B cell (primary cell): Measurements from ENCODE around the gene OR4D2. TPM values are rescaled to one million over a fixed set of nuclear protein-coding genes. Genes with fewer than 3 reads are reported as not detected.

Experiments
- ATAC-seq: fragments of 200-7000 bp; cut with Tn5 transposase; one replicate; pipeline ENCODE4 v1.10.0; 2021; ENCODE audit warnings: low read depth, mild to moderate bottlenecking, moderate number of reproducible peaks, moderate library complexity
- CTCF ChIA-PET: fragments of 350-600 bp; sonication (Branson Sonifier 250); formaldehyde crosslinking; loops from one replicate; lab custom pipeline; 2021; ENCODE audit warnings: antibody characterized with exemption, inconsistent platforms; lab: Charles Lee
- POLR2A ChIA-PET: fragments of 350-600 bp; sonication (Branson Sonifier 250); formaldehyde crosslinking; loops from one replicate; lab custom pipeline; 2021; ENCODE audit warnings: antibody characterized with exemption; lab: Charles Lee
- DNase-seq: peaks from one replicate; pipeline ENCODE4 v3.0.0; 2013
- H2AFZ ChIP-seq: 2 replicates; pipeline ENCODE4 v1.6.1; 2012; ENCODE audit warnings: mild to moderate bottlenecking, low read depth, low read length; ENCODE audit not compliant: insufficient read depth, poor library complexity, severe bottlenecking
- H3K27ac ChIP-seq, 2 donors: 1 replicate in 1 of 2; 2 replicates in 1 of 2; pipeline ENCODE4 v1.5.1; 2012 to 2013; ENCODE audit warnings: low read length in 2 of 2, mild to moderate bottlenecking in 2 of 2, moderate library complexity in 1 of 2
- H3K27me3 ChIP-seq, 4 experiments: fragments of 200-600 bp in 1 of 4; sonication (generic) in 1 of 4; replicated peaks in 1 of 4; 1 replicate in 2 of 4; 2 replicates in 2 of 4; pipeline versions ENCODE4 v1.6.1 to v1.7.0; 2013 to 2016; ENCODE audit warnings: low read length in 3 of 4, mild to moderate bottlenecking in 2 of 4, mixed read lengths in 1 of 4, moderate library complexity in 1 of 4; ENCODE audit not compliant: insufficient read depth in 4 of 4, control insufficient read depth in 3 of 4; ENCODE audit errors: control extremely low read depth in 1 of 4
- H3K36me3 ChIP-seq, 2 experiments: replicated peaks in 1 of 2; 1 replicate in 1 of 2; 2 replicates in 1 of 2; pipeline versions ENCODE4 v1.6.1 to v1.7.1; 2013; ENCODE audit warnings: low read length in 1 of 2; ENCODE audit not compliant: insufficient read depth in 2 of 2, control insufficient read depth in 1 of 2; ENCODE audit errors: control extremely low read depth in 1 of 2, extremely low read depth in 1 of 2
- H3K4me1 ChIP-seq, 2 donors: fragments of 200-600 bp in 1 of 2; sonication (generic) in 1 of 2; 1 replicate in 1 of 2; 2 replicates in 1 of 2; pipeline versions ENCODE4 v1.5.1 to v1.6.1; 2013 to 2017; ENCODE audit warnings: low read length in 2 of 2; ENCODE audit not compliant: control insufficient read depth in 2 of 2, insufficient read depth in 2 of 2
- H3K4me2 ChIP-seq: replicated peaks from 2 replicates; pipeline ENCODE3; 2012; ENCODE audit warnings: mild to moderate bottlenecking, low read depth, low read length; ENCODE audit not compliant: poor library complexity, severe bottlenecking
- H3K4me3 ChIP-seq, 5 experiments: fragments of 200-600 bp in 1 of 5; sonication (generic) in 1 of 5; 1 replicate in 3 of 5; 2 replicates in 2 of 5; pipeline versions ENCODE4 v1.5.1 to v1.7.0; 2011 to 2016; ENCODE audit warnings: low read length in 4 of 5, mild to moderate bottlenecking in 4 of 5, low read depth in 2 of 5, control low read depth in 1 of 5, moderate library complexity in 1 of 5; ENCODE audit not compliant: insufficient read depth in 1 of 5; ENCODE audit errors: control extremely low read depth in 1 of 5, extremely low read depth in 1 of 5
- H3K79me2 ChIP-seq: fragments of 200-600 bp; sonication (generic); one replicate; pipeline ENCODE4 v1.6.0; 2016; ENCODE audit warnings: low read length; ENCODE audit not compliant: control insufficient read depth, insufficient read depth
- H3K9ac ChIP-seq: fragments of 200-600 bp; sonication (generic); 2 replicates; pipeline ENCODE4 v1.6.1; 2017; ENCODE audit warnings: mild to moderate bottlenecking, low read length, moderate library complexity
- H3K9me3 ChIP-seq, 3 donors: one replicate each; pipeline versions ENCODE4 v1.6.1 to v1.7.1; 2013; ENCODE audit warnings: low read length in 2 of 3; ENCODE audit not compliant: control insufficient read depth in 2 of 3, insufficient read depth in 1 of 3; ENCODE audit errors: control extremely low read depth in 1 of 3
- H4K20me1 ChIP-seq: 2 replicates; pipeline ENCODE4 v1.6.0; 2012; ENCODE audit warnings: mild to moderate bottlenecking, low read length; ENCODE audit not compliant: insufficient read depth, control insufficient read depth, poor library complexity, severe bottlenecking
- H3K27ac Mint-ChIP-seq: one replicate; pipeline ENCODE4 v1.8.0; 2021; ENCODE audit warnings: mixed read lengths
- H3K27me3 Mint-ChIP-seq: one replicate; pipeline ENCODE4 v1.8.0; 2021; ENCODE audit warnings: mixed read lengths
- H3K4me1 Mint-ChIP-seq: one replicate; pipeline ENCODE4 v1.8.0; 2021; ENCODE audit warnings: mixed read lengths
- H3K4me3 Mint-ChIP-seq: one replicate; pipeline ENCODE4 v1.8.0; 2021; ENCODE audit warnings: mixed read lengths
- H3K9me3 Mint-ChIP-seq: one replicate; pipeline ENCODE4 v1.8.0; 2022; ENCODE audit warnings: mixed read lengths; ENCODE audit not compliant: insufficient read depth
- CTCF ChIP-seq: fragments of 200-600 bp; IDR thresholded peaks from one replicate; pipeline ENCODE4 v1.8.0; 2022; ENCODE audit warnings: antibody characterized with exemption, mild to moderate bottlenecking
- EZH2 ChIP-seq: IDR thresholded peaks from 2 replicates; pipeline ENCODE4 v1.6.1; 2012; ENCODE audit warnings: borderline replicate concordance, low read depth, mild to moderate bottlenecking, moderate library complexity, low read length; ENCODE audit not compliant: insufficient read depth, poor library complexity, severe bottlenecking
- WGBS: methylation state at CpG from one replicate; pipeline ENCODE4 v1.1.5; 2013; ENCODE audit warnings: missing lambda C conversion rate; ENCODE audit not compliant: insufficient coverage; 5-methylcytosine and 5-hydroxymethylcytosine counted together
- intact Hi-C: fragments of 100-400 bp; cut with micrococcal nuclease; formaldehyde crosslinking; loops from one replicate; pipeline ENCODE4 v1.10.0; 2022
- polyA minus RNA-seq: library from RNA; depleted of rRNA, polyadenylated mRNA; stranded (reverse); fragments of >200 nt; gene quantifications from 2 replicates; pipeline ENCODE4 v1.2.3, GENCODE V29; 2012
- polyA plus RNA-seq: library from polyadenylated mRNA; depleted of rRNA; stranded (reverse); fragments of >200 nt; gene quantifications from 2 replicates; pipeline ENCODE4 v1.2.3, GENCODE V29; 2012
- total RNA-seq, 2 donors: library from RNA; stranded (reverse); fragments of 120-200 nt in 1 of 2; gene quantifications; 1 replicate in 1 of 2; 2 replicates in 1 of 2; pipeline versions ENCODE4 v1.2.3 to v1.2.4, GENCODE V29; 2013 to 2022

The OR4D2 gene
- total RNA-seq (not detected in 2 replicates), polyA plus RNA-seq (not detected in 2 replicates), polyA minus RNA-seq (not detected in 2 replicates)
- not detected for total RNA-seq (2013)

GRCh38 chr17:58166682-58167081, at the start of gene OR4D2:
Gene OR4D2 (plus strand): TSS chr17:58166982. CDS start chr17:58169656, 2,674 bp downstream.
- TF ChIP-seq CTCF (no peak), EZH2 (no peak)
- no peaks in the 10 kb centered on the region for H3K4me1 ChIP-seq
- ChIA-PET POLR2A (no interaction called here), CTCF (no interaction called here)
- intact Hi-C loops, result no loop called here
- DNase-seq, result no peak
- H3K27me3 ChIP-seq, result peaks cover 0 to 22% (median 17%) of the 10 kb centered on the region in 4 experiments
- H3K27ac Mint-ChIP-seq, result no peak within 1 kb of the TSS
- no peak within 1 kb of the TSS for H3K4me3 ChIP-seq
- no peak within 1 kb of the TSS for H3K27ac ChIP-seq
- H3K9ac ChIP-seq, result no peak within 1 kb of the TSS
- H4K20me1 ChIP-seq, result no peaks in the 10 kb centered on the region
- H3K27me3 Mint-ChIP-seq, result peaks cover 69% of the 10 kb centered on the region
- peaks cover 0 to 3% (median 2%) of the 10 kb centered on the region in 3 donors for H3K9me3 ChIP-seq
- H3K79me2 ChIP-seq, result no peaks in the 10 kb centered on the region
- 96% methylated on average over 2 of the region's 6 CpGs for WGBS
- H2AFZ ChIP-seq, result no peak within 1 kb of the TSS
- no peak within 1 kb of the TSS for H3K4me3 Mint-ChIP-seq
- no peaks in the 10 kb centered on the region for H3K36me3 ChIP-seq
- H3K4me1 Mint-ChIP-seq, result peaks cover 3% of the 10 kb centered on the region
- no peak for ATAC-seq
- no peak within 1 kb of the TSS for H3K4me2 ChIP-seq
- H3K9me3 Mint-ChIP-seq, result no peaks in the 10 kb centered on the region

- Histone ChIP-seq H3K79me2 (no peaks in the 10 kb centered on the region), H3K4me2 (no peak overlapping the region), H3K4me3 (no peak overlapping the region), H3K9ac (no peak overlapping the region), H3K27me3 (peaks cover 0 to 27% (median 12%) of the 10 kb centered on the region in 4 experiments), H3K4me1 (no peaks in the 10 kb centered on the region), H3K9me3 (no peaks in the 10 kb centered on the region), H4K20me1 (no peaks in the 10 kb centered on the region), H3K36me3 (no peaks in the 10 kb centered on the region), H2AFZ (no peak overlapping the region), H3K27ac (no peak overlapping the region)
- DNase-seq (no peak), ATAC-seq (no peak)
- H3K4me1 Mint-ChIP-seq, result no peaks in the 10 kb centered on the region
- CTCF ChIA-PET, result interaction anchor here (1.2 kb wide), 1 partner anchor 118 kb away, joined by 4 read pairs; no protein-coding TSS in a partner anchor
- POLR2A ChIA-PET, result no interaction called here
- H3K27ac Mint-ChIP-seq, result no peak overlapping the region
- intact Hi-C loops, result no loop called here
- no peak for TF ChIP-seq EZH2
- TF ChIP-seq CTCF, result no peak
- 98% methylated on average over 4 of the region's 5 CpGs for WGBS
- H3K4me3 Mint-ChIP-seq, result no peak overlapping the region
- H3K9me3 Mint-ChIP-seq, result no peaks in the 10 kb centered on the region
- peaks cover 59% of the 10 kb centered on the region for H3K27me3 Mint-ChIP-seq
Measured at GRCh38 chr17:58117382-58117781, 49.4 kb upstream of the OR4D2 start.
